Endodermal cell (in vitro differentiated cells): ENCODE measurements around the gene MAMSTR. TPM values are rescaled to one million over a fixed set of nuclear protein-coding genes. Genes with fewer than 3 reads are reported as not detected.

Source experiments
- DNase-seq: peaks from one replicate; pipeline ENCODE4 v3.0.0-alpha.2; 2017
- H3K27ac ChIP-seq: 2 replicates; pipeline ENCODE4 v1.5.1; 2013; ENCODE audit warnings: mild to moderate bottlenecking, low read depth, low read length, moderate library complexity
- H3K27me3 ChIP-seq: 2 replicates; pipeline ENCODE4 v1.6.1; 2013; ENCODE audit warnings: mild to moderate bottlenecking, low read length, moderate library complexity; ENCODE audit not compliant: insufficient read depth, control insufficient read depth, poor library complexity, severe bottlenecking
- H3K36me3 ChIP-seq: 2 replicates; pipeline ENCODE4 v1.7.0; 2013; ENCODE audit warnings: mild to moderate bottlenecking, low read length, moderate library complexity; ENCODE audit not compliant: control insufficient read depth, insufficient read depth
- H3K4me1 ChIP-seq: one replicate; pipeline ENCODE4 v1.7.0; 2013; ENCODE audit warnings: low read length; ENCODE audit not compliant: control insufficient read depth, insufficient read depth
- H3K4me3 ChIP-seq: 2 replicates; pipeline ENCODE4 v1.5.1; 2013; ENCODE audit warnings: mild to moderate bottlenecking, low read length, moderate library complexity
- H3K9ac ChIP-seq: 2 replicates; pipeline ENCODE4 v1.6.1; 2013; ENCODE audit warnings: mild to moderate bottlenecking, low read length, moderate library complexity; ENCODE audit not compliant: poor library complexity, severe bottlenecking; ENCODE audit errors: extremely low read depth
- H3K9me3 ChIP-seq: 2 replicates; pipeline ENCODE4 v1.6.1; 2013; ENCODE audit warnings: mild to moderate bottlenecking, low read length, moderate library complexity; ENCODE audit not compliant: control insufficient read depth
- H3K27ac Mint-ChIP-seq: 2 replicates; pipeline ENCODE4 v1.8.0; 2020; ENCODE audit warnings: mixed read lengths
- H3K27me3 Mint-ChIP-seq: 2 replicates; pipeline ENCODE4 v1.8.0; 2021; ENCODE audit warnings: mild to moderate bottlenecking, mixed read lengths; ENCODE audit not compliant: insufficient read depth
- H3K36me3 Mint-ChIP-seq: 2 replicates; pipeline ENCODE4 v1.8.0; 2020; ENCODE audit warnings: low read depth, mixed read lengths
- H3K4me1 Mint-ChIP-seq: 2 replicates; pipeline ENCODE4 v1.8.0; 2020; ENCODE audit warnings: mixed read lengths
- H3K4me3 Mint-ChIP-seq: 2 replicates; pipeline ENCODE4 v1.8.0; 2020; ENCODE audit warnings: mild to moderate bottlenecking, moderate library complexity, mixed read lengths
- H3K9me3 Mint-ChIP-seq: 2 replicates; pipeline ENCODE4 v1.8.0; 2020; ENCODE audit warnings: mild to moderate bottlenecking, mixed read lengths
- CTCF ChIP-seq: fragments of 200-600 bp; sonication (generic); conservative IDR thresholded peaks from 2 replicates; pipeline ENCODE4 v1.5.0; 2021; ENCODE audit warnings: antibody characterized with exemption, mild to moderate bottlenecking
- WGBS, 2 experiments: methylation state at CpG; one replicate each; pipeline versions ENCODE4 v1.1.5 to v1.1.7; 2013; ENCODE audit warnings: missing lambda C conversion rate in 2 of 2, mixed read lengths in 1 of 2; ENCODE audit not compliant: insufficient coverage in 1 of 2, insufficient read length in 1 of 2; 5-methylcytosine and 5-hydroxymethylcytosine counted together
- total RNA-seq, 2 donors: library from RNA; stranded (reverse); fragmentation: NEBNext Ultra II Directional in 1 of 2; extraction: Animal tissue kit (Norgen Biotek cat#: 25700) in 1 of 2; gene quantifications; 2 replicates in 1 of 2; 3 replicates in 1 of 2; pipeline ENCODE4 v1.2.1, GENCODE V29; 2021

The MAMSTR gene
- total RNA-seq, 2 donors from 2014 or later, result 1.9 to 2.3 TPM

- H3K27ac Mint-ChIP-seq, result no peak overlapping the region
- no peak for TF ChIP-seq CTCF
- no peaks in the 10 kb centered on the region for H3K27me3 ChIP-seq
- no peak for DNase-seq
- no peaks in the 10 kb centered on the region for H3K9me3 ChIP-seq
- no peak overlapping the region for H3K4me3 ChIP-seq
- H3K27ac ChIP-seq, result no peak overlapping the region
- H3K27me3 Mint-ChIP-seq, result peaks cover 2% of the 10 kb centered on the region
- no peaks in the 10 kb centered on the region for H3K4me1 ChIP-seq
- no peak overlapping the region for H3K9ac ChIP-seq
- 82 to 94% methylated on average over 8 to 9 of the region's 9 CpGs for WGBS, 2 experiments
- H3K9me3 Mint-ChIP-seq, result no peaks in the 10 kb centered on the region
- no peaks in the 10 kb centered on the region for H3K36me3 Mint-ChIP-seq
- H3K4me3 Mint-ChIP-seq, result no peak overlapping the region
- no peaks in the 10 kb centered on the region for H3K4me1 Mint-ChIP-seq
- H3K36me3 ChIP-seq, result no peaks in the 10 kb centered on the region
These were observed 33.9 kb downstream of the MAMSTR start for GRCh38 chr19:48685583-48685982.

GRCh38 chr19:48683349-48683748 lies 36.2 kb downstream of the MAMSTR start:
- H3K27ac ChIP-seq, result no peak overlapping the region
- Mint-ChIP-seq H3K27me3 (peaks cover 2% of the 10 kb centered on the region), H3K4me1 (no peaks in the 10 kb centered on the region), H3K9me3 (no peaks in the 10 kb centered on the region), H3K27ac (no peak overlapping the region), H3K4me3 (no peak overlapping the region), H3K36me3 (no peaks in the 10 kb centered on the region)
- no peak overlapping the region for H3K9ac ChIP-seq
- no peaks in the 10 kb centered on the region for H3K4me1 ChIP-seq
- no peak for TF ChIP-seq CTCF
- H3K4me3 ChIP-seq, result no peak overlapping the region
- DNase-seq, result no peak
- 97% methylated on average over 10 to 11 of the region's 11 CpGs for WGBS, 2 experiments
- H3K36me3 ChIP-seq, result no peaks in the 10 kb centered on the region
- H3K9me3 ChIP-seq, result no peaks in the 10 kb centered on the region
- no peaks in the 10 kb centered on the region for H3K27me3 ChIP-seq

- no peak for DNase-seq
- Histone ChIP-seq H3K9me3 (no peaks in the 10 kb centered on the region), H3K27me3 (no peaks in the 10 kb centered on the region), H3K4me3 (no peak overlapping the region), H3K36me3 (no peaks in the 10 kb centered on the region), H3K4me1 (no peaks in the 10 kb centered on the region), H3K9ac (no peak overlapping the region), H3K27ac (no peak overlapping the region)
- Mint-ChIP-seq H3K27me3 (peaks cover 5% of the 10 kb centered on the region), H3K4me1 (no peaks in the 10 kb centered on the region), H3K36me3 (no peaks in the 10 kb centered on the region), H3K4me3 (no peak overlapping the region), H3K9me3 (no peaks in the 10 kb centered on the region), H3K27ac (no peak overlapping the region)
- TF ChIP-seq CTCF, result no peak
- WGBS, 2 experiments, result 90 to 92% methylated on average over 7 of the region's 7 CpGs
These were observed 38.4 kb downstream of the MAMSTR start for GRCh38 chr19:48681127-48681470.
